Loucy (cell line): ENCODE measurements around the gene PRSS2.
"Not testable (repeated sequence)": the region's sequence is repeated elsewhere in the genome, so short reads cannot be mapped to it uniquely, and the experiment has no call there.

Experiments used
- H2AFZ ChIP-seq: fragments of 200-600 bp; sonication (generic); 2 replicates; pipeline ENCODE4 v1.6.0; 2016; ENCODE audit warnings: antibody characterized with exemption, mild to moderate bottlenecking, low read length, moderate library complexity
- H3F3A ChIP-seq: fragments of 200-600 bp; 2 replicates; pipeline ENCODE4 v1.6.0; 2016; ENCODE audit warnings: antibody characterized with exemption, low read depth, mild to moderate bottlenecking
- H3K27me3 ChIP-seq: fragments of 200-600 bp; sonication (generic); 2 replicates; pipeline ENCODE4 v1.6.1; 2014; ENCODE audit warnings: low read length, mild to moderate bottlenecking; ENCODE audit not compliant: insufficient read depth, poor library complexity, severe bottlenecking
- H3K36me3 ChIP-seq: fragments of 200-600 bp; sonication (generic); 2 replicates; pipeline ENCODE4 v1.6.1; 2016; ENCODE audit warnings: low read length; ENCODE audit not compliant: insufficient read depth
- H3K4me1 ChIP-seq: fragments of 200-600 bp; sonication (generic); 2 replicates; pipeline ENCODE4 v1.5.1; 2014; ENCODE audit warnings: low read length, mild to moderate bottlenecking; ENCODE audit not compliant: insufficient read depth, poor library complexity, severe bottlenecking
- H3K4me2 ChIP-seq: fragments of 200-600 bp; sonication (generic); 2 replicates; pipeline ENCODE4 v1.6.0; 2014; ENCODE audit warnings: antibody characterized with exemption, low read length, low read depth, mild to moderate bottlenecking; ENCODE audit not compliant: poor library complexity, severe bottlenecking
- H3K4me3 ChIP-seq: fragments of 200-600 bp; sonication (generic); 2 replicates; pipeline ENCODE4 v1.5.1; 2014; ENCODE audit warnings: low read length, mild to moderate bottlenecking, mixed read lengths; ENCODE audit not compliant: poor library complexity, severe bottlenecking
- H3K79me2 ChIP-seq: fragments of 200-600 bp; sonication (generic); 2 replicates; pipeline ENCODE4 v1.6.1; 2014; ENCODE audit warnings: low read length; ENCODE audit not compliant: insufficient read depth
- H3K9ac ChIP-seq: fragments of 200-600 bp; sonication (generic); 2 replicates; pipeline ENCODE4 v1.6.0; 2014; ENCODE audit warnings: mild to moderate bottlenecking, low read depth, low read length, moderate library complexity; ENCODE audit not compliant: poor library complexity, severe bottlenecking
- H3K9me2 ChIP-seq: fragments of 200-600 bp; sonication (generic); replicated peaks from 2 replicates; pipeline ENCODE4 v1.6.1; 2016; ENCODE audit warnings: low read depth, low read length, mixed read lengths
- H3K9me3 ChIP-seq: fragments of 200-600 bp; sonication (generic); 2 replicates; pipeline ENCODE4 v1.6.1; 2014; ENCODE audit warnings: mild to moderate bottlenecking, antibody characterized with exemption, low read length, low read depth; ENCODE audit not compliant: insufficient read depth
- H4K20me1 ChIP-seq: fragments of 200-600 bp; sonication (generic); 2 replicates; pipeline ENCODE4 v1.6.0; 2014; ENCODE audit warnings: antibody characterized with exemption, low read length, mild to moderate bottlenecking; ENCODE audit not compliant: insufficient read depth, poor library complexity, severe bottlenecking
- CTCF ChIP-seq: fragments of 200-600 bp; sonication (generic); conservative IDR thresholded peaks from 2 replicates; pipeline ENCODE4 v1.5.1; 2014; ENCODE audit warnings: mild to moderate bottlenecking, antibody characterized with exemption, low read length
- EZH2phosphoT487 ChIP-seq: fragments of 200-600 bp; IDR thresholded peaks from 2 replicates; pipeline ENCODE4 v1.6.1; 2018; ENCODE audit warnings: antibody characterized with exemption, mild to moderate bottlenecking, moderate library complexity, borderline replicate concordance

Gene PRSS2

DNA sequence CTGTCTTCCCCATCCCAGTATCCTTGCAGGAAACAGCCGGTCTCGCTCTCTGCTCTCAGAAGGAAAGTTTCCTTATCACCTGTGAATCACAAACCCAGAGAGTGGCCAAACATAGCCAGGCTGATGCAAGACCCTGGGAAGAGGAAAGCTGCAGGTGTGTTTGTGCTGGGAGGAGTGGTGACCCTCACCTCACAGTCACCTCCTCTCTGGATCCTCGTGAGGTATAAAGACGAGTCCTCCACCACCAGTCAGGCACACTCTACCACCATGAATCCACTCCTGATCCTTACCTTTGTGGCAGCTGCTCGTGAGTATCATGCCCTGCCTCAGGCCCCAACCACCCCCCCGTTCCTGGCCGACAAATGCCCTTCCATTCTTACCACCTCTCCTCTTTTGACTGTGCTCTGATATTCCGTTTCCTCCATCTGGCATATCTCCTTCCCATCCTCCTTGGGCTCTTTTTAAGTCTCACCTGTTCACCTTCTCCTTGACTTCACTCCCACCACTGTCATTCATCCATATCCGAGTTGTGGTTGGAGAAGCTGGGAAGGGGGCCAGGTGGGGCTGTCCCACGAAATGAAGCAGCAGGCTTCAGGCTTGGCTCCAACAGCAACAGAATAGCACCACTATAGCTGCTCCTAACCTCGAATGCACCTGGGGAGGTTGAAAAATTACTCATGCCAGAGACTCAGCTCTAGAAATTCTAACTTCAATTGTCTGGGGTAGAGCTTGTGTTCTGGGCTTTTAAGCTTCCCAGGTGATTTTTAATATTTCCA lies 21.4 kb upstream of the PRSS2 start, which contains the start of gene PRSS1:
PRSS1 (plus strand) TSS at position 255 of the 776 bp plus-strand sequence; CDS start at position 268, 13 bp downstream.
- no peak within 1 kb of the TSS for H3K4me2 ChIP-seq

GRCh38 chr7:142750321-142750938 lies 20.3 kb upstream of the PRSS2 start:
- H3K9me2 ChIP-seq, result no peaks in the 10 kb centered on the region
- H3K27me3 ChIP-seq, result no peaks in the 10 kb centered on the region
- no peak for TF ChIP-seq CTCF
- TF ChIP-seq EZH2phosphoT487, result no peak
- H4K20me1 ChIP-seq, result no peaks in the 10 kb centered on the region
- H3K9ac ChIP-seq, result no peak overlapping the region
- no peak overlapping the region for H2AFZ ChIP-seq
- no peak overlapping the region for H3K4me2 ChIP-seq
- no peaks in the 10 kb centered on the region for H3K79me2 ChIP-seq
- H3K4me3 ChIP-seq, result no peak overlapping the region
- no peaks in the 10 kb centered on the region for H3K36me3 ChIP-seq
- no peaks in the 10 kb centered on the region for H3K9me3 ChIP-seq
- H3F3A ChIP-seq, result no peaks in the 10 kb centered on the region
- H3K4me1 ChIP-seq, result no peaks in the 10 kb centered on the region

More for the DNA sequence above, 21.4 kb upstream of the PRSS2 start, which contains the start of gene PRSS1:
- no peak within 1 kb of the TSS for H3K4me3 ChIP-seq
- no peak for TF ChIP-seq CTCF
- no peak for TF ChIP-seq EZH2phosphoT487
- H3K4me1 ChIP-seq, result no peaks in the 10 kb centered on the region
- H3F3A ChIP-seq, result no peaks in the 10 kb centered on the region
- H3K9me2 ChIP-seq, result no peaks in the 10 kb centered on the region
- H3K9ac ChIP-seq, result no peak within 1 kb of the TSS
- no peaks in the 10 kb centered on the region for H3K79me2 ChIP-seq
- no peak within 1 kb of the TSS for H2AFZ ChIP-seq
- no peaks in the 10 kb centered on the region for H3K9me3 ChIP-seq
- no peaks in the 10 kb centered on the region for H4K20me1 ChIP-seq
- no peaks in the 10 kb centered on the region for H3K36me3 ChIP-seq
- no peaks in the 10 kb centered on the region for H3K27me3 ChIP-seq

GRCh38 chr7:142751526-142752175 lies 19.1 kb upstream of the PRSS2 start:
- H3K9me2 ChIP-seq, H3K4me2 ChIP-seq, H4K20me1 ChIP-seq, H3K9ac ChIP-seq, H3K27me3 ChIP-seq, H2AFZ ChIP-seq, H3K4me1 ChIP-seq, H3F3A ChIP-seq, H3K79me2 ChIP-seq, H3K36me3 ChIP-seq, H3K4me3 ChIP-seq, H3K9me3 ChIP-seq: not testable (repeated sequence)
